Measurements from ENCODE around the gene AGPS. TPM values are rescaled to one million over a fixed set of nuclear protein-coding genes. Genes with fewer than 3 reads are reported as not detected.

The AGPS gene
- total and polyA plus RNA-seq, 2 of the 13 experiments (the other 11 are each of a cell fraction or from before 2014, with no cell fraction given): 39.4 to 99.0 TPM

DNA sequence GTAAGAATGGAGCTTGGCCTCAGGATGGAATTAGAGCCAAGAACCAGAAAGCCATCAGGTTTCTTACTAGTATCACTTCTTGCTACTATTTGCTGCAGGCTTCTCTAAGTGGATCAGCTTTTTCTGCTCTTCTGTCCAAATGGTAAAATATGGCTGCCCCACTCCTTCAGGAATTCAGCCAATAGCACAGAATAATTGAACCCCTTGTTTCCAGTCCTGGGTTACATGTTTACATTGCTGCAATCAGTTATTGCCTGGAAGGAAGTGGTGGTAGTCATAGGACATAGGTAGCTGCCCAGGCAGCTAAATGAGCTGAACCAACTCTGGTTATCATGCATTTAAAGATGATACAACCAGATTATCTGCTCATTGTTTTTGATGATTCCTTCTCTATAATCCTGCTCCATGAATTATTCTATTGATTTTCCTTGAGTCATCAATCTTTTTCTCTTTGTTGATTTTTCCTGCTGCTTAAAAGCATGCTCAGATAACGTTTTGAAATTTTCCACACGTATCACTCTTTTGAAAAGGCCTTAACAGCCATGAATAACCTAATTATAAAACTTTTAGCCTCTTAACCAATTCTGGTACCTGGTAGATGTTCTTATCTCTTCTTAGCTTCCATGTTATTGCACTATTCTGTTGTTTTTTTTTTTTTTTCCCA lies 12.6 kb downstream of the AGPS start (continued):
- no peak for TF ChIP-seq PRDM4 (CRISPR knock-in tag; IDR thresholded peaks at IDR 0.05; ENCODE audit: borderline replicate concordance)
- TF ChIP-seq RARG (CRISPR knock-in tag; IDR thresholded peaks at IDR 0.05; ENCODE audit: low read depth): no peak
- no peak for TF ChIP-seq NFYB (CRISPR knock-in tag; IDR thresholded peaks at IDR 0.05)
- no peak for TF ChIP-seq DPF2 (CRISPR knock-in tag; IDR thresholded peaks at IDR 0.05; ENCODE audit: borderline replicate concordance, low read depth)
- no peak; the same call in 1 of the 2 replicates for TF ChIP-seq SAFB2 (CRISPR knock-in tag; IDR thresholded peaks at IDR 0.05; ENCODE audit: borderline replicate concordance, low read depth)
- no peak for TF ChIP-seq PAWR (CRISPR knock-in tag; IDR thresholded peaks at IDR 0.05; ENCODE audit: borderline replicate concordance)
- TF ChIP-seq, protein P1, sequence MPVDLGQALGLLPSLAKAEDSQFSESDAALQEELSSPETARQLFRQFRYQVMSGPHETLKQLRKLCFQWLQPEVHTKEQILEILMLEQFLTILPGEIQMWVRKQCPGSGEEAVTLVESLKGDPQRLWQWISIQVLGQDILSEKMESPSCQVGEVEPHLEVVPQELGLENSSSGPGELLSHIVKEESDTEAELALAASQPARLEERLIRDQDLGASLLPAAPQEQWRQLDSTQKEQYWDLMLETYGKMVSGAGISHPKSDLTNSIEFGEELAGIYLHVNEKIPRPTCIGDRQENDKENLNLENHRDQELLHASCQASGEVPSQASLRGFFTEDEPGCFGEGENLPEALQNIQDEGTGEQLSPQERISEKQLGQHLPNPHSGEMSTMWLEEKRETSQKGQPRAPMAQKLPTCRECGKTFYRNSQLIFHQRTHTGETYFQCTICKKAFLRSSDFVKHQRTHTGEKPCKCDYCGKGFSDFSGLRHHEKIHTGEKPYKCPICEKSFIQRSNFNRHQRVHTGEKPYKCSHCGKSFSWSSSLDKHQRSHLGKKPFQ (CRISPR knock-in tag; IDR thresholded peaks at IDR 0.05; ENCODE audit: insufficient replicate concordance): no peak
- TF ChIP-seq ISL2 (CRISPR knock-in tag; IDR thresholded peaks at IDR 0.05): no peak
- no peak for TF ChIP-seq EHMT2 (IDR thresholded peaks at IDR 0.05; ENCODE audit: borderline replicate concordance, low read depth, low read length)
- no peak for TF ChIP-seq CENPX (CRISPR knock-in tag; IDR thresholded peaks at IDR 0.05)
- TF ChIP-seq PRMT3 (CRISPR knock-in tag; IDR thresholded peaks at IDR 0.05; ENCODE audit: borderline replicate concordance, low read depth): no peak
- no peak for TF ChIP-seq NFYC (CRISPR knock-in tag; IDR thresholded peaks at IDR 0.05)
- no peak for TF ChIP-seq SP5 (CRISPR knock-in tag; IDR thresholded peaks at IDR 0.05; ENCODE audit: borderline replicate concordance, low read depth)
- no peak for TF ChIP-seq ZNF883 (CRISPR knock-in tag; IDR thresholded peaks at IDR 0.05; ENCODE audit: not compliant biosample characterization)
- peak; percentile 91 for TF ChIP-seq POGZ (CRISPR knock-in tag; IDR thresholded peaks at IDR 0.05)
- no peak for TF ChIP-seq NR1H2 (CRISPR knock-in tag; IDR thresholded peaks at IDR 0.05; ENCODE audit: borderline replicate concordance, low read depth)
- no peak for TF ChIP-seq GPBP1L1 (CRISPR knock-in tag; IDR thresholded peaks at IDR 0.05)
- TF ChIP-seq ERF (CRISPR knock-in tag; IDR thresholded peaks at IDR 0.05): peak; percentile 63
- 0 out of 2 replicates have a peak, but pooled peaks have one; percentile 53 for TF ChIP-seq POGK (CRISPR knock-in tag; conservative IDR thresholded peaks at IDR 0.05)
- no peak for TF ChIP-seq CBX2 (IDR thresholded peaks at IDR 0.05; ENCODE audit: low read depth, low read length)
- no peak for TF ChIP-seq CBX2 (CRISPR knock-in tag; IDR thresholded peaks at IDR 0.05; ENCODE audit: low read depth)
- TF ChIP-seq POLR2AphosphoS5 (IDR thresholded peaks at IDR 0.05; ENCODE audit: low read depth, low read length): no peak
- peak; percentile 54; the same call in 1 of the 2 replicates for TF ChIP-seq PHF21A (CRISPR knock-in tag; IDR thresholded peaks at IDR 0.05)
- no peak for TF ChIP-seq NR2C2 (CRISPR knock-in tag; IDR thresholded peaks at IDR 0.05; ENCODE audit: borderline replicate concordance)
